Epithelial cell of proximal tubule (primary cell): ENCODE measurements around the gene KITLG. TPM values are rescaled to one million over a fixed set of nuclear protein-coding genes. Genes with fewer than 3 reads are reported as not detected.
"Not testable (repeated sequence)": the region's sequence is repeated elsewhere in the genome, so short reads cannot be mapped to it uniquely, and the experiment has no call there.

ENCODE experiments used
- DNase-seq: peaks from one replicate; pipeline ENCODE4 v3.0.0-alpha.2; 2011; ENCODE audit warnings: low read depth
- H3K4me3 ChIP-seq: 2 replicates; pipeline ENCODE4 v1.5.1; 2011; ENCODE audit warnings: low read depth, mild to moderate bottlenecking, low read length
- CTCF ChIP-seq: conservative IDR thresholded peaks from 2 replicates; pipeline ENCODE4 v1.5.1; 2012; ENCODE audit warnings: low read depth, mild to moderate bottlenecking, low read length
- total RNA-seq: library from RNA; depleted of rRNA; stranded (reverse); fragments of >200 nt; gene quantifications from 2 replicates; pipeline ENCODE4 v1.2.3, GENCODE V29; 2015

KITLG gene
- total RNA-seq, 1 donor from 2014 or later: 43.9 TPM

- no peak for TF ChIP-seq CTCF
- no peak for DNase-seq
- no peak overlapping the region for H3K4me3 ChIP-seq
Observed at GRCh38 chr12:88509347-88509746, 70.9 kb downstream of the KITLG start.

- not testable (repeated sequence) for DNase-seq, H3K4me3 ChIP-seq
Observed at GRCh38 chr12:88507851-88508250, 72.4 kb downstream of the KITLG start.

GRCh38 chr12:88507270-88507669 is 73.0 kb downstream of the KITLG start:
- no peak for DNase-seq
- no peak for TF ChIP-seq CTCF
- H3K4me3 ChIP-seq: no peak overlapping the region

GRCh38 chr12:88505696-88506095 is 74.6 kb downstream of the KITLG start:
- DNase-seq: no peak
- H3K4me3 ChIP-seq: no peak overlapping the region
- TF ChIP-seq CTCF: no peak

GRCh38 chr12:88503281-88503703 is 77.0 kb downstream of the KITLG start:
- no peak overlapping the region for H3K4me3 ChIP-seq
- DNase-seq: no peak
- no peak for TF ChIP-seq CTCF

- no peak for DNase-seq
- no peak overlapping the region for H3K4me3 ChIP-seq
- no peak for TF ChIP-seq CTCF
Observed at GRCh38 chr12:88501972-88502938, 78.0 kb downstream of the KITLG start.

- no peak for DNase-seq
- no peak overlapping the region for H3K4me3 ChIP-seq
- TF ChIP-seq CTCF: no peak
Observed at GRCh38 chr12:88496891-88497371, 83.3 kb downstream of the KITLG start.
